GM12878 (cell line): ENCODE results near the gene GPC6.

Source experiments
- SREBF1 ChIP-seq: IDR thresholded peaks from 2 replicates; pipeline ENCODE4 v1.6.1; 2012; ENCODE audit warnings: mild to moderate bottlenecking, low read length
- SRF ChIP-seq, 2 experiments: IDR thresholded peaks; 2 replicates each; pipeline ENCODE4 v1.6.1; 2011; ENCODE audit warnings: low read depth in 2 of 2, low read length in 2 of 2, mild to moderate bottlenecking in 1 of 2, moderate library complexity in 1 of 2
- TARDBP ChIP-seq: IDR thresholded peaks from 2 replicates; pipeline ENCODE4 v1.6.1; 2016; ENCODE audit warnings: borderline replicate concordance

- TF ChIP-seq SREBF1 (no peak), TARDBP (no peak), SRF (IDR thresholded peaks at IDR 0.05; ENCODE audit: low read depth in 2 of 2, low read length in 2 of 2) (no peak)
These were observed 897.0 kb downstream of the GPC6 start for GRCh38 chr13:94123557-94123956.
